Activated T-cell treated with anti-CD3 and anti-CD28 coated beads, Interleukin-2, amount 50 U/mL, for 4 hours (primary cell): ENCODE measurements around the gene EVC2. TPM values are rescaled to one million over a fixed set of nuclear protein-coding genes. Genes with fewer than 3 reads are reported as not detected.

Source experiments
- ATAC-seq, 2 donors: fragments of 200-7000 bp; cut with Tn5 transposase; one replicate each; pipeline ENCODE4 v1.10.0; 2021
- DNase-seq: peaks from one replicate; pipeline ENCODE4 v3.0.0-alpha.2; 2020
- H3K27me3 Mint-ChIP-seq: one replicate; pipeline ENCODE4 v1.8.0; 2021; ENCODE audit warnings: low read depth, mixed read lengths
- H3K36me3 Mint-ChIP-seq: one replicate; pipeline ENCODE4 v1.8.0; 2022; ENCODE audit warnings: mixed read lengths; ENCODE audit not compliant: insufficient read depth
- H3K4me1 Mint-ChIP-seq: one replicate; pipeline ENCODE4 v1.8.0; 2021; ENCODE audit warnings: low read depth, mixed read lengths
- H3K4me3 Mint-ChIP-seq: one replicate; pipeline ENCODE4 v1.8.0; 2021; ENCODE audit warnings: mild to moderate bottlenecking, moderate library complexity, mixed read lengths
- H3K9me3 Mint-ChIP-seq: one replicate; pipeline ENCODE4 v1.8.0; 2021; ENCODE audit warnings: mixed read lengths
- total RNA-seq, 3 donors: library from RNA; stranded (reverse); gene quantifications; one replicate each; pipeline ENCODE4 v1.2.1, GENCODE V29; 2021

Gene EVC2
- total RNA-seq, 3 donors from 2014 or later, result 0.63 to 0.78 (median 0.76) TPM

DNA sequence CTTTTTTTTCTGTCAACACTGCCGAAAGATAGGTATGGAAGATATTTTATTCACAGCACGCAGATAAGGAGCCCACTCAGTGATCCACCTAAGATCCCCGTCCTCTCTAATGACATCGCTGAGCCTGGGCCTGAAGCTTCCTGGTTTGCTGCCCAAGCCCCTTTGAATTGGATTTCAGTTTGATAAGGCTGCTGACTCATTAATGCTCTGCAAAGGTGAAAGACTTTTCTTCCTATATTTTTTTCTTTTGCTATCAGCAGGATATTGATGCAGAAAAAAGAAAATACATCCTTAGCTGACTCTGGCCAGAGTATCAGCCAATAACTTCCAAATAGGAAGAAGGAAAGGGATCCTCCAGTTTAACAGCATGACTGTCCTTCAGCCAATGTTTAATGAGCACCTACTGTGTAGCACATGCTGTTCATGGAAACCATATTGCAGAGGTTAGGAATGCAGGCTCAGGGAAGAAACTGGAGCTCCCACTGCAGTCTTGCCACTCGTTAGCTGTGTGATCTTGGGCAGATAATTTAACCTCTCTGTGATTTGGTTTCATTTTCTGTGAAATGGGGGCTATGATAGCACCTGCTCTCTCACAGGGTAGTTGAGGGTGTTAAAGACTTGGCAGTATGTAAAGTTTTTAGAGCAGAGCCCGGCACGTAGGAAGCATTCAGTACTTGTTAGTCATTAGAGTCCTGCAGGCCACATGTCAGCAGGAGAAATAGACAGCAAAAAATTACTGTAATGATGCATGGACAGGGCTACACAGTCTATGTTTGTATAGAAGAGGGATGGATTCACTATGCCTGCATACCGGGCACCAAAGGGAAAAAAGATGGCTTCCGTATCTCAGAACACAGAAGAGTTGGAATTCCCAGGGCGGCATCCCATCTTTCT lies 41.9 kb upstream of the EVC2 start:
- ATAC-seq, result no peak

DNA sequence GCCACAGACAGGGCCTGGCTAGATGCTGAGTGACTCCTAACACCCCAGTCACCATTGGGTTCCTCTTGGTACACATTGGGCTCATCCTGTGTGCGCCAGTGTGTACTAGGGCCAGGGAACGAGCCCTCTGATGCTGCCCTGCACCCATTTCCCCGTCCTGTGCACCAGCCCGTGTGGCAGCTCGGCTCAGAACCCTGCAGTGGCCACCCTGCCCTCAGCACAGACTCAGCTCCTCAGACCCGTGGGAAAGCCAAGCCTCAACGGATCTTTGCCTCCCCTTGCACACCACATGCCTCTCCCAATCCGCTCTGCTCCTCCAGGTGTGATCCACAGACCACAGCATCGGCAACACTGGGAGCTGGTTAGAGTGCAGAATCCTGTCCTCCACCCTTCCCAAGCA lies 41.2 kb upstream of the EVC2 start:
- Mint-ChIP-seq H3K36me3 (no peaks in the 10 kb centered on the region), H3K4me3 (no peak overlapping the region), H3K9me3 (no peaks in the 10 kb centered on the region), H3K27me3 (peaks cover 2% of the 10 kb centered on the region), H3K4me1 (no peaks in the 10 kb centered on the region)
- ATAC-seq (no peak), DNase-seq (no peak)

More for the DNA sequence above, 41.9 kb upstream of the EVC2 start:
- no peaks in the 10 kb centered on the region for H3K36me3 Mint-ChIP-seq
- no peak overlapping the region for H3K4me3 Mint-ChIP-seq
- no peaks in the 10 kb centered on the region for H3K9me3 Mint-ChIP-seq
- DNase-seq, result no peak
- peaks cover 2% of the 10 kb centered on the region for H3K27me3 Mint-ChIP-seq
- no peaks in the 10 kb centered on the region for H3K4me1 Mint-ChIP-seq

DNA sequence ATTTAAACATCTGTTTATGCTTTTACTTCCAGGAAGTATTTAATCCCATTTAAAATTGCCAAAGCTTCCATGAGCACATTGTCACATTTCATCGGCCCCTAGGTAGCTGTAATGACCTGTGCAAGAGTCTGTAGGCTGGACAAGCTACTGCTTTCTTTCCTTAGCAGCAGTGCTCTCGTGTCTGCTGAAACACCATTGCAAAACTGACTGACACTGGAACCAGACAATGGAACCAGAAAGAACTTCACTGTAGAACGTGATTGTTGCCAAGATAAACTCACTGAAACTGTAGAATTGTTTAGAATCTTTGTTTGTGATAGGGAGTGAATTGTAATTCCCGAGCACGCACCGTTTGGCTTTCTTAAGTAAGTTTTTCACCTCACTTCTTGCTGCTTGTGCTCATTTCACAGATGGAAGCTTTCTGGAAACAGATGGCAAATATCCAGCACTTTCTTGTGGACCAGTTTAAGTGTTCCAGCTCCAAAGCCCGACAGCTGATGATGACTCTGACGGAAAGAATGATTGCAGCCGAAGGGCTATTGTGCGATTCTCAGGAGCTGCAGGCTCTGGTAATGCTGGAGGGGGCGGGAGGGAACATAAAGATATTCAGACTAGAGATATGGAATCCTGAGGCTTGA lies 39.5 kb upstream of the EVC2 start:
- H3K9me3 Mint-ChIP-seq, result no peaks in the 10 kb centered on the region
- H3K27me3 Mint-ChIP-seq, result no peaks in the 10 kb centered on the region
- no peak overlapping the region for H3K4me3 Mint-ChIP-seq
- ATAC-seq (no peak), DNase-seq (no peak)
- no peaks in the 10 kb centered on the region for H3K36me3 Mint-ChIP-seq
- no peaks in the 10 kb centered on the region for H3K4me1 Mint-ChIP-seq

DNA sequence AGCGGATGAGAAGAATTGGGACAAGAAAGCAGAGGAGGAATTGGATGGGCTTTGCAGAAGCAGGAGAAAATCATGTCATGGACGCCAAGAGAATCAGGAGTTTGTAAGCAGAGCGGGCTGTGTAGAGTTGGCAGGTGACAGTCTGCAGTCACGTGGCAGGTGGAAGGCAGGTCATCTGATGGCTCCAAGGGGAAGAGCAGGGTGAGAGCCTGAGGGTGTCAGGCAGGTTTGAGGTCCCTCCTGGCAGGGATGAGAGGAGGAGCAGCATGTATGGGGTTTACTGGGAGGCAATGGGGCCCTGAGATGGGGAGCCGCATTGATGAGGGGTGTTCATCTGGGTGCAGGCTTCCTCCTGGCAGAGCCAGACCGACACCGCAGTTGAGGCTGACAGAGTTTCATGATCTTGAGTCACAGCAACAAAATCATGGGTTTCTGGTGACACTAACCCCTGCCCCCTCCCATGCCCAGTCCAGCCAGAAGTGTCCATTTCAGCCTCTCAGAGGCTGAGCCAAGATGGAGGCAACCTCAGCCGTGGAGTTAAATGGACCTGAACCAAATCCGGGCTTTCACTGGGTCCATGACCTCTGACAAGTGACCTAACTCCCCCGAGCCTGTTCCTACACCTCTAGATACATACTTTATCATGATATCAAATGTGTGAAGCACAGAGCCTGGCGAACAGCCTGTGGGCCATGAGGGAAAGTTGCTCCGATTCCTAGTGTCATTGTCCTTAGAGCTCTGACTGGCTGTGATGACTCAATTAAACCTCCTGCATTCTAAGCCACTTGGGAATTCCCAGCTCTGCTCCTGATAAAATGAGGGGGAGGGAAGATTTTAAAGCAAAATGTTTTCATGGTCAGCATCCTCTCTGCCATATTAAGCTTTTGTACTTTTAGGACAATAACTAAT lies 38.7 kb upstream of the EVC2 start:
- ATAC-seq (no peak), DNase-seq (no peak)
- H3K27me3 Mint-ChIP-seq, result no peaks in the 10 kb centered on the region
- no peaks in the 10 kb centered on the region for H3K36me3 Mint-ChIP-seq
- no peaks in the 10 kb centered on the region for H3K4me1 Mint-ChIP-seq
- no peaks in the 10 kb centered on the region for H3K9me3 Mint-ChIP-seq
- no peak overlapping the region for H3K4me3 Mint-ChIP-seq

DNA sequence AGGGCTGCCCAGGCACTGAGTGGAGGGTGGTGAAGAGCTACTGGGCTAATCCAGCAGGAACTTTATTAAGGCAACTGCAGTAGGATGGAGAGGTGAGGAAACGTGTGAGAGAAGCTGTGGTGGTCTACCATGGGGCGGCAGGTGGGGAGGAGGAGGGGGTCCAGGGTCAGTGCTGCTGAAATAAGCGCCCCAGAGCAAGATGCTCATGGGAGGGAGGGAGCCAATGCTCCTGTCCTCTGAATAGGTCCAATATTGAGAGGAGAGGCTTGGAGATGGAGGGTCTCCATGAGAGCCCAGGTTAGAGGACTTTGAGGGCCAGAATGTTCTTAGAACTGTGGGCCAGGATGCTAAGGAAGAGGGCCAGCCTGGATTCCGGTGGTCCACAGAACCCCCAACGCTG lies 37.9 kb upstream of the EVC2 start:
- Mint-ChIP-seq H3K36me3 (no peaks in the 10 kb centered on the region), H3K4me1 (no peaks in the 10 kb centered on the region), H3K9me3 (no peaks in the 10 kb centered on the region), H3K4me3 (no peak overlapping the region), H3K27me3 (no peaks in the 10 kb centered on the region)
- DNase-seq (no peak), ATAC-seq (no peak)

DNA sequence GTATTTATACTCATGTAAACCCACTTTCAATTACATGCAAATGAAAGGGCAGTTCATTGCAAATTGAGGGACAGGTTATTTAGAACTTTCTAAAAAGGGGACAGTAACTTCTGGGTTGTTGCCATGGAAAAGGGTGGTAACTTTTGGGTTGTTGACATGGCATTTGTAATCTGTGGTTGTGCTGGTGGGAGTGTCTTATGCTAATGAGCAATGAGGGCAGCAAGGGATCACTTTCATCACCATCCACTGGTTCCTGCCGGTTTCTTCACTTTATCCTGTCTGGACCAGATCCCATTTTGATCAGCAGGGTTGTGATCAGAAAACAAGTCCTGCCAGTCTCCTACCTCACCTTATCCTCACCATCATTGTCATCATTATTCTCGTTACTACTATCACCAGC lies 34.6 kb upstream of the EVC2 start:
- Mint-ChIP-seq H3K4me1 (no peaks in the 10 kb centered on the region), H3K9me3 (no peaks in the 10 kb centered on the region), H3K4me3 (no peak overlapping the region), H3K27me3 (no peaks in the 10 kb centered on the region), H3K36me3 (no peaks in the 10 kb centered on the region)
- no peak for DNase-seq
- no peak for ATAC-seq

DNA sequence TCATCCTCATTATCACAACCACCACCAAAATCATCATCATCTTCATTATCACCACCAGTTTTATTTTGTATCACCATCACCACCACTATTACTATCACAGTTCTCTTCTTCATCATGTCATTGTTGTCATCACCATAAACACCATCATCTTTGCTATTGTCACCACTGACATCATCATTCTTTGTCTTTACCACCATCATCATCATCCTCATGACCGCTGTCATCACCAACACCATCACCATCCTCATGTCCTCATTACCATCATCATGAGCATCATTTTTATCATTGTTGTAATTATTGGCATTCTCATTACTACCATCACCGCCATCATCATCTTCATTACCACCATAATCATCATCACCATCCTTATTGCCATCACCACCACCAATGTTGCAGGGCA lies 34.0 kb upstream of the EVC2 start:
- DNase-seq (no peak), ATAC-seq (no peak)
- no peaks in the 10 kb centered on the region for H3K27me3 Mint-ChIP-seq
- no peaks in the 10 kb centered on the region for H3K9me3 Mint-ChIP-seq
- H3K4me1 Mint-ChIP-seq, result no peaks in the 10 kb centered on the region
- H3K36me3 Mint-ChIP-seq, result no peaks in the 10 kb centered on the region
- no peak overlapping the region for H3K4me3 Mint-ChIP-seq

DNA sequence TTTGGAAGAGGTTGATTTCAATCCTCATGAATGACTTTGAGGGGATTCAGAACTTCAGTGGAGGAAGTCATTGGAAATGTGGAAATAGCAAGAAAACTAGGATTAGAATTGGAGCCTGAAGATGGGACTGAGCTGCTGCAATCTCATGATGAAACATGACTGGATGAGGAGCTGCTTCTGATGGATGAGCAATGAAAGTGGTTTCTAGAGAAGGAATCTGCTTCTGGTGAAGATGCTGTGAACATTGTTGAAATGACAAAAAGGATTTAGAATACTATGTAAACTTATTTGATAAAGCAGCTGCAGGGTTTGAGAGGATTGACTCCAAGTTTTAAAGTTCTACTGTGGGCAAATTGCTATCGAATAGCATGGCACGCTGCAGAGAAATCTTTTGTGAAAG lies 29.7 kb upstream of the EVC2 start:
- Mint-ChIP-seq H3K9me3 (no peaks in the 10 kb centered on the region), H3K27me3 (no peaks in the 10 kb centered on the region), H3K4me3 (no peak overlapping the region), H3K36me3 (no peaks in the 10 kb centered on the region), H3K4me1 (no peaks in the 10 kb centered on the region)
- DNase-seq (no peak), ATAC-seq (no peak)

DNA sequence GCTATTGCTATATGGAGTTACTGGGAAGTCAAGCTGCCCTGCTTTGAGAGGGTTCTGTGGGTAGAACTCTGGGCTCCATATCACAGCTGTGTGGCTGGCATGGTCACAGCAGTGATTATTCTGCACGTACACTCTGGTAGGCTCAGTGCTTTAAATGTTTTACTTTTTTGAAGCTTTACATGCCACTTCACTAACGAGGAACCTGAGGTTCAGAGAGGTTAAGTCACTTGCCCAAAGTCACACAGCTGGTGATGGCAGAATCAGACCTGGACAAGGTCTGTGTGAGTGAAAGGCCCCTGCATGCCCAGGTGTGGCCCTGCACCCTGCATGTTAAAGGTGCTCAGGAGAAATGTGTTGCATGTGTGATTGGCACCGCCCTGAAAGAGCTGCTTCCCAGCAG lies 27.1 kb upstream of the EVC2 start:
- H3K36me3 Mint-ChIP-seq, result no peaks in the 10 kb centered on the region
- no peak for DNase-seq
- no peaks in the 10 kb centered on the region for H3K9me3 Mint-ChIP-seq
- no peaks in the 10 kb centered on the region for H3K4me1 Mint-ChIP-seq
- no peak for ATAC-seq
- no peaks in the 10 kb centered on the region for H3K27me3 Mint-ChIP-seq
- H3K4me3 Mint-ChIP-seq, result no peak overlapping the region

DNA sequence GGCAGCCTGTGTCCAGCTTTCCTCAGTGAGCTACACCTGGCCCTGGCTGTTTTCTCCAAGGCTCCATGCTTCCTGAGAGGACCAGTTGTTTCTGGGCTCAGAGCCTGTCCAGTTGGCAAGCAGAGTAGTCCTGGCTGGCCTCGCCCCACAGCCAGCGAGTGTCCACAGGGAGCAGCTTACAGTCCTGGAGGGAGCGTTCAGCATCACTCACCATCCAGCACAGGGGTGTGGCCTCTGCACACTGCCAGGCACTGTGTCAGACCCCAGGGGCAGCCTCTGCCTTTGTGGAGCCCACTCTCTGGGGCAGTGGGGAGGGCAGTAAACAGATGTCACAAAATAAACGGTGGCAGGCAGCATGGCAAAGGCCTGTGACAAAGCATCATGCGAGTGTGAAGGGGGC lies 26.5 kb upstream of the EVC2 start:
- Mint-ChIP-seq H3K4me3 (no peak overlapping the region), H3K4me1 (no peaks in the 10 kb centered on the region), H3K27me3 (no peaks in the 10 kb centered on the region), H3K36me3 (no peaks in the 10 kb centered on the region), H3K9me3 (no peaks in the 10 kb centered on the region)
- DNase-seq (no peak), ATAC-seq (no peak)

DNA sequence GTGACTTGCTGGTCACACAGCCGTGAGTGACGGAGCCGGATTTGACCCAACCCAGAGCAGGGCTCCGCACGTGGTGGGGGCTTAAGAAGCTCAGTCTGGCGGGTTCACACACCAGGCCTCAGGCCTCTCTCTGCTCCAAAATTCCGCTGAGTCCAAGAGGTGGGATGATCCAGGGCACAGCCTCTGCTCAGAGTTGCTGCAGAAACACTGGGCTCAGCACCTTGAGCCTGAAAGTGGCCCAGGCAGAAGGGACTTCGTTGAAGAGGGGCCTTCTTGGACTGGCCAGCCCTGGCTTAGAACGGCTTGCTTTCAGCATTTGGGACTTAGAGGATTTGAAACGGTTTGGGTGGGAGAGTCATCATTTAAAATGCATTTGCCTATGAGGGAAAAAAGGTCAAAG lies 23.8 kb upstream of the EVC2 start:
- Mint-ChIP-seq H3K4me1 (no peaks in the 10 kb centered on the region), H3K27me3 (no peaks in the 10 kb centered on the region), H3K4me3 (no peak overlapping the region), H3K36me3 (no peaks in the 10 kb centered on the region), H3K9me3 (peaks cover 7% of the 10 kb centered on the region)
- DNase-seq (no peak), ATAC-seq (no peak)

DNA sequence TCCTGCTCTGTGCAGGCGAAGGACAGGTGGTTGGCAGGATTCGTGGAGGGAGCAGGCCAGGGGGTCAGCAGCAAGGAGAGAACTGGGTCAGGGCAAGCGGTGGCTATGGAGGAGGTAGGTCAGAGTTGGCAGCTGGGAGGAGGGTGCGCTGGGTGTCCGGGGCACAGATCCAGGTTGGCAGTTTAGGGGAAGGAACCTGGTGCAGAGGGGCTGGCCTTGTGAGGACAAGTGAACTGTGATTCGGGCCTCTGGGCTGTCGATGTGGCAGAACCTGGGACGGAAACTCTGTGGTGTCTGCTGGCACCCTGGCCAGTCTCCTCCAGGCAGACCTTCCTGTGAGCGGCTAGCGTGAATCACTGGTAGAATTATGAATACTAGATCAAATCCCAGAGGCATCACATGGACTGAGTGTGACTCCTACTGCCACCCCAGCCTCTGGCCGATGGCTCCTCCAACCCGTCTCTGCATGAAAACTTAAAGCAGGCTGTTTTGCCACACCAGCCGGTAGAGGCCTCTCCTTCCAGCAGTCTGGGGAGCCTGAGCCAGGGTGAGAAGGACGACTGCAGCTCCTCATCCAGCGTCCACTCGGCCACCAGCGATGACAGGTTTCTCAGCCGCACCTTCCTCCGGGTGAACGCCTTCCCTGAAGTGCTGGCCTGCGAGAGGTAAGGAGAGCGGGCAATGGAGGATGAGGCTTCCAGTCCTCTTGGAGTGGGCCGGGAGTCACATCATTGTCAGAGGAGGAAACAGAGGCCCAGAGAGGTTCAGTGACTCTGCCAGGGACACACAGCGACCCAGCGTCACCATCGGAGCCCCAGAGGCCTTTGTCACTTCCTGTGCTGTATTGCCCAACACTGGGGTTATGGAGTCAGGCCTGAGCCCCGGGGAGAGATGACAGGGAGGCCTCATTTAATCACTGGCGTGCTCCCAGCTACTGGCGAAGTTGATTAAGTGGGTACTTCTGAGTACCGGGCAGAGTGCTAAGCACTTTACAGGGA lies 22.9 kb upstream of the EVC2 start:
- no peak overlapping the region for H3K4me3 Mint-ChIP-seq
- DNase-seq (no peak), ATAC-seq (no peak)
- H3K27me3 Mint-ChIP-seq, result no peaks in the 10 kb centered on the region
- H3K9me3 Mint-ChIP-seq, result peaks cover 7% of the 10 kb centered on the region
- no peaks in the 10 kb centered on the region for H3K4me1 Mint-ChIP-seq
- H3K36me3 Mint-ChIP-seq, result no peaks in the 10 kb centered on the region

DNA sequence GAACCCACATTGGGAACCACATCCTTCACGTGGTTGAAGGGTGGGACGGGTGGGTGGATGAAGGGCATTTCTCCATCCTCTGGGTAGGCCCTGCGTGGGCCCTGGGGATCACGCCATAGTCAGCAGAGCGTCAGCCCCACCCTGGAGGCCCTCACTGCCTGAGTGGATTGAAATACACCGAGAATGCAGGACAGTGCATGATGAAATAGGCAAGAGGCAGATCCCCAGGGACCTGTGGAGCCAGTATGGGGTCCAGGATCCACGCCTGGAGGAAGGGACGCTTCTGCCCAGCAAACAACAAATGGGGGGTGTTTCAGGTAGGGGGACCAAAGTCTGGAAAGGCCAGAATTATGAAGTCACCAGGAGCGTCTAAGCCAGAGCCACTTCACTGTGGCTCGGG lies 22.1 kb upstream of the EVC2 start:
- Mint-ChIP-seq H3K4me3 (no peak overlapping the region), H3K9me3 (peaks cover 7% of the 10 kb centered on the region), H3K36me3 (no peaks in the 10 kb centered on the region), H3K27me3 (no peaks in the 10 kb centered on the region), H3K4me1 (no peaks in the 10 kb centered on the region)
- DNase-seq, result no peak
- ATAC-seq, result no peak
